GM21529 (cell line): Measurements from ENCODE around the gene EN2.

Experiments used
- ATAC-seq: cut with Tn5 transposase; IDR thresholded peaks from one replicate; pipeline ENCODE4 v1.9.1; 2021; ENCODE audit not compliant: unreplicated experiment

Gene EN2

DNA sequence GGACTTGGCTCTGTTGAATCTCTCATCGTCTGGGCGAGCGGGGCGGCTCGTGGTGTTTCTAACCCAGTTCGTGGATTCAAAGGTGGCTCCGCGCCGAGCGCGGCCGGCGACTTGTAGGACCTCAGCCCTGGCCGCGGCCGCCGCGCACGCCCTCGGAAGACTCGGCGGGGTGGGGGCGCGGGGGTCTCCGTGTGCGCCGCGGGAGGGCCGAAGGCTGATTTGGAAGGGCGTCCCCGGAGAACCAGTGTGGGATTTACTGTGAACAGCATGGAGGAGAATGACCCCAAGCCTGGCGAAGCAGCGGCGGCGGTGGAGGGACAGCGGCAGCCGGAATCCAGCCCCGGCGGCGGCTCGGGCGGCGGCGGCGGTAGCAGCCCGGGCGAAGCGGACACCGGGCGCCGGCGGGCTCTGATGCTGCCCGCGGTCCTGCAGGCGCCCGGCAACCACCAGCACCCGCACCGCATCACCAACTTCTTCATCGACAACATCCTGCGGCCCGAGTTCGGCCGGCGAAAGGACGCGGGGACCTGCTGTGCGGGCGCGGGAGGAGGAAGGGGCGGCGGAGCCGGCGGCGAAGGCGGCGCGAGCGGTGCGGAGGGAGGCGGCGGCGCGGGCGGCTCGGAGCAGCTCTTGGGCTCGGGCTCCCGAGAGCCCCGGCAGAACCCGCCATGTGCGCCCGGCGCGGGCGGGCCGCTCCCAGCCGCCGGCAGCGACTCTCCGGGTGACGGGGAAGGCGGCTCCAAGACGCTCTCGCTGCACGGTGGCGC lies at the start of gene EN2:
EN2 (plus strand) TSS at position 19 of the 767 bp plus-strand sequence; CDS start at position 268, 249 bp downstream.
- no peak for ATAC-seq

DNA sequence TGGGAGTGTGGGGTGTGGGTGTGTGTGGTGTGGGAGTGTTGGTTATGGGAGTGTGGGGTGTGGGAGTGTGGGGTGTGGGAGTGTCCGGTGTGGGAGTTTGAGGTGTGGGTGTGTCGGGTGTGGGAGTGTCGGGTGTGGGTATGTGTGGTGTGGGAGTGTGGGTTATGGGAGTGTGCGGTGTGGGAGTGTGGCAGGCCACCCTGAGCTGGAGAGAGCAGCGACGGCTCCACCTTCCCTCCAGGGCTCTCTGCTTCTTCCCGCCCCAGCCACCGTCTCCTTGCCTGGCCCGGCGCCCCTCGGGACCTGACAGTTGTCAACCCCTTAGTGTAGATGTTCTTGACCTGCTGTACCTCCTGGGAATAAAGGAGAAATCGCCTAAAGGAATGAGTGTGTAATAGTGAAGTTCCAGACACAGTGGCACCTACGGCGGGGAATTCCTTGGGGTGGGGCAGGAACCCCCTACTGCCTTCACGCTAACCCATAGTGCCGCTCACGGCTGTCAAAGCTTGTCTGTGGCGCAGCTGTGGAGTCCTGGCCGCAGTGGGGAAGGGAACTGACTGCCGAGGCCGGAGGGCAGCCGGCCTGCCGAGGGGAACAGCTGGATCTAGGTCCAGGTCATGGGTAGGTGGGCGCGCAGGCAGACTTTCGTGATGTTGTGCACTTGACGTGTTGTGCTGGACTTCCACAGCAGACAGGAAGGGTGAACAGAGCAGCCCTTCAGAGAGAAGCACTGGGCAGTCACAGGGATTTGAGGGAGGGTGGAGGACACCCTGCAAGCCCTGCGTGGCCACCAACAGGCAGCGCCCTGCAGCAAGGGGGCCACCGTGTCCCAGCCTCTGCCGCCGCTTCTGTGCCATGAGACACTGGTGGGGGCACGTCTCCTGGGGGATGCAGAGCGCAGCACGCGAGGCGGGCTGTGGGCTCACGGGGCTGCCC lies 49.0 kb upstream of the EN2 start:
- ATAC-seq = no peak

DNA sequence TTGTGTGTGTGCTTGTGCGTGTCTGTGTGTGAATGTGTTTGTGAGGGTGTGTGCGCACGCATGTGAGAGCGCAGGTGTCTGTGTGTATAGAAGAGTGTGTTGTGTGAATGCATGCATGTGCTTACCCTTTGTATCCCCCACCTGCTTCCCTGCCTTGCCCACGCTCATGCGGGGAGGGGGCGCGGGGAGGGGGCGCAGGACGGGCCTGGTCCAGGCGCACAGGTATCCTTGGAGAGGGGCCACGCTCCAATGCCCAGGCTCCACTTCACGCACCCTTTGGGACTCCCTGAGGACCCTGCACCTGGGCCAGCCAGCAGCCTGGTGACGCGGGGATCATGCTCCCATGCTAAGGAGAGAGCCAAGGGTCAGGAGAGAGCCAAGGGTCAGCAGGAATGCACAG lies 47.9 kb upstream of the EN2 start:
- ATAC-seq = no peak

DNA sequence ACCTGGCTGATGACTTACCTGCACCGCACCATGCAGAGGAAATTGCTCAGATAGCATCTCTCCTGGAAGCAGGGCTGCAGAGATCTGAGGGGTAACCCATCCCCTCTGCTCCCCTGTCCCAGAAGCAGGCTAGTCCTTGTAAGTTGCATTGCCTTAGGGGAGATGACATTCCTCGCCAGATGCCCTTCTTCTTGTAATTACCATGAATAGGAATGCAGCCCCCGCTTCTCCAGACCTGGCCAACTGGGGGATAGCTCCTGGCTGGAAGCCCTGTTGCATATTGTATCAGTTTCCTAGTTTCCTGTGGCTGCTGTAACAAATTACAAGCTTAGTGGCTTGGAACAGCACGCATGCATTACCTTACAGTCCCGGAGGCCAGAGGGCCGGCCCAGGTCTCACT lies 47.5 kb upstream of the EN2 start:
- no peak for ATAC-seq

DNA sequence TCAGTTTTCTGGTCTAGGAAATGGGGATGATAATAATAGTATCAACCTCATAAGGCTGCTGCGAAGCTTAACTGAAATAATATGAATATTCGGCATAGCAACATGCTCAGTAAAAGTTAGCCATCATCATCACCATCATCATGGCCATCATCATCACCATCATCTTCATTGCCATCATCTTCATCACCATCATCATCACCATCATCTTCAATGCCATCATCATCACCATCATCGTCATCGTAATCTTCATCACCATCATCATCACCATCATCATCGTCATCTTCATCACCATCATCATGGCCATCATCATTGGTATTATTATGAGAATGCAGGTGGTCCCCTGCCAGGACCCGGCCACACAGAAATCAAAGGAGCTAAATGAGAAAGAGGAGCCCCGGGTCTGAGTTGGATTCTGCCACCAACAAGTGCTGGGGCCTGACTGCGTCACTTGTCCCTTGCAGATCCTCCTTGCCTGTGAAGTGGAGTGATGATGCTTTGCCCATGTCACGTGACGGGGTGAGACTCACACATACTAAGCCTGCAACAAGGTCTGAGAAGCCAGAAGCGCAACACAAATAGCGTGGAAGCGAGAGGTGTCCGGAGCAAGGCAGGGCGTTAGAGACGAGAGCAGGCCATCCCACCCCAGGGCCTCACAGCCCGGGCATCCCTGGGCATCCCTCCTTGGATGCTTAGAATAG lies 46.1 kb upstream of the EN2 start:
- no peak for ATAC-seq

DNA sequence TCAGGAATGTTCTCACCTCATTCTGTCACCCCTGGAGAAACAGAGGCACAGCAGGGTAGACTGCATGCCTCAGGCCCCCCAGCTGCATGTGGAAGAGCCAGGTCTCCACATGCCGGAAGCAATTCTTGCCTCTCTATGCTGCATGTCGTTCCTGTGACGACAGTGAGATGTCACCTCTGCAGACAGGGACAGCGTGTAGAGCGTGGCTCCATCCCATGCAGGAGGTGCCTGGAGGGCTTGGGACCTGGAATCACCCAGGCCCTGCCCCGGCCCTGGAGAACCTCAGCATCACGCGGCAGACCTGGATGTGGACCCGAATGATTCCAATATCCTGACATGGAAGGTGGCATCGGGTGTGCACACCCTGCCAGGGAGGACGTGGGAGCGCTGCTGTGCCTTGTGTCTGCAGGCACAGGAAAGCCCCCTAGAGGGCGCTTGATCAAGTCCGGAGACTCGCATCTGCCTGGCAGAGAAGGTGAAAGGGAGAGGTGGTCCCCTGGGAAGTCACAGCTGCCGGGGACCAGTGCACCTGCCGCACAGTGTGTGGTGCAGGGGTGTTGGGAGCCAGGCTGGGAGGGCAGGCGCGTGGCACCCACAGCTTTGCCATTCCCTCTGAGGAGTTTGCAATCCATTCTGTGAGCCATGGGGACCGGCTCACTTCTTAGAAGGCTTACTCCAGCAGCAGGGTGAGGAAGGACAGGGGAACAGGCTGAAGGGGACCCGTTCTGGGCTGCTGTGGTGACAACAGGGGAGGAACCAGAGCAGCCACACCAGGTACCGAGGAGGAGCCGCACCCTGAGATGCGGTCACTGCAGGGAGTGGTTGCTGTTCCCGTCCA lies 45.3 kb upstream of the EN2 start:
- ATAC-seq = peak; percentile 85

DNA sequence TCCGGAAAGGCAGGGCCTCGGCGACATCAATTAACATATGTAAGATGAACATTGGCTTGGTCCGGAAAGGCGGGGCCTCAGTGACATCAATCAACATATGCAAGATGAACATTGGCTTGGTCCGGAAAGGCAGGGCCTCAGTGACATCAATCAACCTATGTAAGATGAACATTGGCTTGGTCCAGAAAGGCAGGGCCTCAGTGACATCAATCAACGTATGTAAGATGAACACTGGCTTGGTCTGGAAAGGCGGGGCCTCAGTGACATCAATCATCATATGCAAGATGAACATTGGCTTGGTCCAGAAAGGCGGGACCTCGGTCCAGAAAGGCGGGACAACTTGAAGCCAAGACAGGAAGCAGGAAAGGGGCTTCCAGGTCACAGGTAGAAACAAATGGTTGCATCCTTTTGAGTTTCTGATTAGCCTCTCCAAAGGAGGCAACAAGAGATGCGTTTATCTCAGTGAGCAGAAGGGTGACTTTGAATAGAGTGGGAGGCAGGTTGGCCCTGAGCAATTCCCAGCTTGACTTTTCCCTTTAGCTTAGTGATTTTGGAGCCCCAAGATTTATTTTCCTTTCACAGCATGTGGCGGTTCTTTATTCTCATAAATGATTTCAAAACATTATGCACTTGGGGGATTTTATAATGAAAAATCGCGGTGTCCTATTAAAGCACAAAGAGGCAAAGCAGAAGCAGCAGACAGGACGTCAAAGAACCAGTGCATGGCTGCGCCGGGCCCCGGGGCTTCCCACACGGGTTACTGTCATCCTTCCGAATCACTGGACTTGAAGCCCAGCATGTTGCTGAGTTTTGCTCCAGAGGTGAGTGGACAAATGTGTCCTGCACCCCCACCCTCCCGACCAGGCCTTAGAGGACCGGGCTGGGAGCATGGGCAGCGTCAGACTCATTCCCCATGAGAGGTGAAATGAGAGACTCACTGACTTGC lies 43.1 kb upstream of the EN2 start:
- ATAC-seq = no peak

DNA sequence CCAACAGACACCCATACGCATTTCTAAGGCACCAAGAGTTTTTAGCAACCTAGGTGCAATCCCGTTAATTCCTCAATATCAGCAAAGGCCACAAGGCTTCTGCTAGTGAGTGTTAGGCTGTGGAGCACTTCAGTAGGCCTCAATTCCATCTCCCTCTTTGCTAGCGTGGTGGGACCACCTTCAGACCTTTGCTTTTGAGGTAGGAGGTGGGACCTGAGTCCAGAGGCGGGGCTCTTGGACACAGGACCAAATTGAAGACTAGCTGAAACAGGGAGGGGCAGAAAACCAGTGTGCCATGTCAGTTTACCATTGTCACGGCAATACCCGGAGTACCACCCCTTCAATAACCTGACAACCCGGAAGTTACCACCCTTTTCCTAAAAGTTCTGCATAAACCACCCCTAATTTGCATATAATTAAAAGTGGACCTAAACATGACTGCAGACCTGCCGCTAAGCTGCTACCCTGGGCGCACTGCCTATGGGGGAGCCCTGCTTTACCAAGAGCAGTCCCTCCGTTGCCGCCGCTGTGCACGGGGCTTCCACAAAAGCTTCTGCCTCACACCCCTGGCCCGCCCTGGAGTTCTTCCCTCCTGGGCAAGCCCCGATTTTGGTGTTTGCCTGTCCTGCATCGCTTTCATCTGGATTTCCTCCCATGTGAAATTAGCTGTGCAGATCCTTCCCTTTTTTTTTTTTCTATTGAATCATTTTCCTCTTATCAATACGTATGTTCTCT lies 41.1 kb upstream of the EN2 start:
- ATAC-seq = no peak

DNA sequence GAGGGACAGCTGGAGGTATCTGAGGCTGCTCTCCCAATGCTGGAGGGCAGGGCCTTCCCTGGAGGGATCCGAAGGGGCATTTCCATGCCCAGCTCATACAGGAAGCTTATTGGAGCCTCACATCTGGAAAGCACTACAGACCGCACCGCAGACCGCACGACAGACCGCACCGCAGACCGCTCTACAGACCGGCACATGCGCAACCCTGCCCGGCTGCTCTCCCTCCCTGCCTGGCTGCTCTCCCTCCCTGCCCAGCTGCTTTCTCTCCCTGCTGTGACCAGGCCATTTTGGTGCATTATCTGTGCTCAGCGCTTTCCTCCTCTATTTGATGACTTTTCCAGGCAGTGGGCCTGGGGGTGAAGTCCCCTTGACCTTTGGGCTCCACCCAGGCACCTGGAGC lies 39.6 kb upstream of the EN2 start:
- no peak for ATAC-seq

DNA sequence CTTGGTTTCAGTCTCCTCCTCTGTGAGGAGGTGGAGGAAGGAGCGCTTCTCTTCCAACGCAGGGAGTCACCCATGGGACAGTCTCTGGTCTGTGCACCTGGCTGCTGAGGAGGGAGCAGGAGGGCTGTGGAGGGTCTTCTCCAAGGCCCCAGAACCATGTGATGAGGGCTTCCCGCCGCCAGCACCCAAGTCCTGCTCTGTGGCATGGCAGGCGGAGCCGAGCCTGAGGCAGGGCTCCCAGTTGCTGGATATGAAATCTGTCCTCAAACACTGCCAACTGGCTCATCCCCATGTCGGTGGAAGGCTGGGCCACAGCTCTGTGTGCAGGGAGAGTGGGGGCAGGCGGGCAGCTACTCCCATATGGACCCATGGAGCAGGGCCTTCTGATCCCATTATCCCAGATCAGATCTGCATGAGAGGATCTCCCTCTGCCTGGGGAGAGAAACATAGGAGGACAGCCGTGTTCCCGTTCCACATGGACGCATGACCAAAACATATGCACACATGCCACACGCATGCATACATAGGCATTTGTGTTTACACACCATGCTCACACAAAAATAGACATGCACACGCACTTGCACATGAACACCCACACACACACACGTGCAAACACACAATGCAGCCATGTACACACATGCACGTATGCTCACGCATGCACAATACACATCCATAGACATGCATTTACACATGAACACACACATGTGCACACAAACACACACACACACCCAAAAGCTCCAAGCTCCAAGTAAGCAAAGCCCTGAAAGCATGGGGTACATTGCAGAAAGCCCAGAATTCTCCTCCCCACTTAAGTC lies 38.8 kb upstream of the EN2 start:
- no peak for ATAC-seq

DNA sequence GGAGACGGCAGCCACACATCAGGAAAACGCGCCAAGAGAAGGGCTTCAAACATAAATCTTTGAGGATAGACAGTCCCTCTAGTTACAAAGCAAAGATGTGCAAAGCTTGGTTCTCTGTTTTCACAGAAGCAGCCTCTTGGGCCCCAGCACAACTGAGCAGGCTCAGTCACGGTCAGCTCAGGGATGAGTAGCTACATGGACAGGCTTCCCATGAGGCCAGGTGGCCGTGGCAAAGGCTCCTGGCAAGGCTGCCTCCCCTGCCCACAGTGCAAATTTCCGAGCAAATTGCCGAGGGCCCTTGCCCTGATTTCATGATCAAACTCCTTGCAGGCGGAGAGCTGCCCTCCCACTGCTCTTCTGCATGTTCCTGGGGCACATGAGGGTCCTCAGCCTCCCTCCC lies 37.8 kb upstream of the EN2 start:
- no peak for ATAC-seq

DNA sequence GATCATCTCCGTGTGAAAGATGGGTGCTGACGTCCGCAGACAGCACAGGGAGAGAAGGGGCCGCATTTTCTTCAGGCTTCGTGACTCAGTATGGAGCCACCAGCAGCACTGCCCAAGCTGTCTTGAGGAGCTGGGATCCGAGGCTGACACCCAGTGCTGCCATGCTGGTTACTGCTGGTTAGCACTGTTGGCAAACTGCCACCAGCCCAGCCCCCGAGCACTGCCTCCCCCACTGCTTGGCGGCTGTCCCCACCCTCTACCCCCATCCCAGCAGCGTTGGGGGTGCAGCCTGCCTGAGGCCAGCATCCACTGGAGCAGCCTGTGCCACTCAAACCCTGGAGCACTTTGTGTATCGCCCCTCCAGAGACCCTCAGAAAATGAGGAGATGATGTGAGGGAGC lies 35.8 kb upstream of the EN2 start:
- no peak for ATAC-seq

DNA sequence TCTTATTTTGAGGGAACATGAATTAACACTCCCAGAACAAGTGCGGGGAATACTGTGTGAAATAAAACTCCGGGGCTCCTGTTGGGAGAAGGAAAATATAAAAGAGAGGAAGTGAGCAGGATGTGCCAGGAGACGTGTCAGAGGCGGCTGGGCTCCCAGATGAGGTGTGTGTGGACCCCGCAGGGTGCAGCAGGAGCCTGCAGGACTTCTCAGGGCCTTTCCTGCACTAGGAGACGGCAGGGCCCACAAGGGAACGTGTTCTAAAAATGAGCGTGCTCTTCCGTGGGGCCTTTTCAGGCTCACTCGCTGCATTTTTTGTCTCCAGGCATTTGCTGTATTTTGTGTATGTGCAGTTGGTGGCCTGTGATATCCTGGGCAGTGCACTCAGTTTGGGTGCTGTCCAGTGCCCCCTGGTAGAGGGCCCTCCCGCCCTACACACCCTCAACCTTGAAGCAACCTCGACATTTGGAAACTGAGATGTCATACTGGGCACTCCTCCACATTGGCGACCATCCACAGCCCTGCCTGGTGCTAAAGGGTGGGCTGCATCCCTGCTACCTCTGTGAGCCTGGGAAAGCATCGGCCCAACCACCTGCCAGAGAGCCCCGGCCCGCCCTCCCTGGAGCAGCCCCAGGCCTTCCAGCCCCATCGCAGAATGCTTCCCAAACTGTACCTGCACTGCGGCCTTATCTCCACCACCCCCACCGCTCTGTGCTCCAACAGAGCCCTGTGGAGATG lies 35.2 kb upstream of the EN2 start:
- ATAC-seq = no peak

DNA sequence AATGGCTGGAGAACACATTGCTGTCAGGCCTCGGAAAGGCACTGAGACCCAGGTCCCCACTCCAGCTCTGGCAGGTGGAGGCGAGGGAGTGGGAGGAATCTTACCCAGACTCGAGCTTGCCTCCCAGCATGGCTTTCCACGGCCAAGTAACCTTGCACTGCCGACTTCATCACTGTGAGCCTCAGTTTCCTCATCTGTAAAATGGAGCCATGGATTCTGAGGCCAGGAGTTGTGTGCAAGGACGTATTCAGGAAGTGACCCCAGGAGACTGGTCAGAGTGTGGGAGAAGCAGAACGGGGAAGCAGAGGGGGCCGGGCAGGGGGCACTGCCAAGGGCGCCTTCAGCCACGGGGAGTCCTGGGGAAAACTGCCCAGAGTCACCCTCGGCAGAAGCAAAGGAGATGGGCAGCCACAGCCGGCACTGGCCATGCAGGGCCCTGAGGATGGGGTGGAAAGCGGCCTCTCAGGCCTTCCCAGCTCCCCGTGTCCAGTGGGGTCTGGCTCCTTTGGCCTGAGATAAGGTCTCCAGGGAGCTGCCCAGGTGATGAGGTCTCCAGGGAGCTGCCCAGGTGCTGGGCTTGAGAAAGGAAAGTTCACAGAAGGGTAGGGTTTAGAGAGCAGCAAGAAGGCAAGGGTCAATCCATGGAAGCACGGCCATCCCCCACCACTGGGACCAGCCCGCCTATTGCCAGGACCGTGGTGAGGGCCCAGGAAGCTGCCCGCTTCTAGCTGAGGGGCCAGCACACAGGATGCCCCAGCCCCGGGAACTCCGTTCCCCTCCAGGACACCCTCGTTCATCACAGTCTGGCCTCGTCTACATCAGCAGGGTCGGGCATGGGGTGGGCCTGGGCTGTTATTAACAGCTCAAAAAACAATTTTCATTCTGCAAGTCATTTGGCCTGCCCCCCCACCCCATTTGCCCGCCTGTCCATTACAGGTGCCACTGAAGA lies 34.3 kb upstream of the EN2 start:
- no peak for ATAC-seq

DNA sequence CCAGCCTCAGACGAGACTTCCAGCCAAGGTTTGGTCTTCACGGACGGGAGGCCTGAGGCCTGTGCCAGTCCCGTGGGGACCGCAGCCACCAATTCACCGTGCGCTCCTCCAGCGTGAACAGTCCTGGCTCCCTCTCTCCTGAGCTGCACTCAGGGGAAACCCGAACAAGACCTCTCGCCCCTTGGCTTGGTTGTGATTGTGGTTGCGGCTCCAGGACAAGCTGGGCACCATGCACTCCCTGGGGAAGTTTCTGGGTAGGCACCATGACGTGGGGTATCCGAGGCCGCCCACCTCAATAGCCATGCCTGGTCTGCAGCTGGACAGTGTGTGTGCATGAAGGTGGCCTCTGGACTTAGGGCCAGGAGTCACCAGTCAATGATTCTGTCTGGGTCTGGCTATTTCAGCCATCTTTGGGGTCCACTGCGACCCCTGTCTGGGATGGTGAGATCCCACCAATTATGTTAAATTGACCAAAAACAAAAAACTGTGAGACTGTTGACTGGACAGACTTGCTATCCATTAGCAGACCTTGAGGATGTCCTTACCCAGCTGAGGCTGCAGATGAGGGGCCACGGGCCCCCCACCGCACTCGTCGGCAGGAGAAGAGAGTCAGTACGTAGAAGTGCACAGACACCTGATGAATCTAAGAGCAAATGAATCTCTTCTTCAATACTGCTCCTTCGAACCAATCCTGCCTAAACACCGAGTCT lies 33.5 kb upstream of the EN2 start:
- ATAC-seq = no peak

DNA sequence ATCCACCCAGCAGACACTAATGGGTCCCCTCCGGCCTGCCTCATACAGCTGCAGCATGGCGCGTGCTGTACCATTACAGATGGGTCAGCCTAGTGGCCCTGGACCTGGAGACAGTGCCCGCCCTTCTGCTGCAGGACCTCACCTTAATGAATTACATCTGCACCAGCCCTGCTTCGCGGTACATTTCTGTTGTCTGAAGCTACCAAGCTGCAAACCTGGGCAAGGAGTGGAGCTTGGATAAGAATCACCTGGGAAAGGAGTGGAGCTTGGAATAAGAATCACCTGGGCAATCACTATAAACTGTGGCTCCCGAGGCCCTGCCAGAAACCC lies 33.0 kb upstream of the EN2 start:
- ATAC-seq = no peak
